ENCODE measurements around the gene PCDHGA4. TPM values are rescaled to one million over a fixed set of nuclear protein-coding genes. Genes with fewer than 3 reads are reported as not detected.

PCDHGA4 gene
- total and polyA plus RNA-seq, 2 donors (not counting 1 experiment from before 2014, with no cell fraction given) = 0.13 to 1.1 TPM

- Histone ChIP-seq H4K20me1 (ENCODE audit: control insufficient read depth, insufficient read depth, low read length, poor library complexity, severe bottlenecking) (no peaks in the 10 kb centered on the region), H3K9ac (ENCODE audit: low read length) (no peak within 1 kb of the TSS), H2AFZ (ENCODE audit: insufficient read depth, low read depth, low read length, poor library complexity, severe bottlenecking) (peak within 1 kb of the TSS; percentile 38), H3K27me3 (replicated peaks in 1 of 4; ENCODE audit: control extremely low read depth in 1 of 4, control insufficient read depth in 3 of 4, insufficient read depth in 4 of 4, low read length in 3 of 4) (peaks cover 0 to 66% (median 33%) of the 10 kb centered on the region in 4 experiments), H3K9me3 (ENCODE audit: control extremely low read depth in 1 of 3, control insufficient read depth in 2 of 3, insufficient read depth in 1 of 3, low read length in 2 of 3) (peaks cover 0 to 65% (median 49%) of the 10 kb centered on the region in 3 donors), H3K4me3 (ENCODE audit: control extremely low read depth in 1 of 5, extremely low read depth in 1 of 5, insufficient read depth in 1 of 5, low read depth in 2 of 5, low read length in 4 of 5) (peak within 1 kb of the TSS in 1 of 5 experiments; percentile 10), H3K4me2 (replicated peaks; ENCODE audit: low read depth, low read length, poor library complexity, severe bottlenecking) (peak within 1 kb of the TSS; percentile 14), H3K27ac (ENCODE audit: low read length in 2 of 2) (no peak within 1 kb of the TSS), H3K36me3 (replicated peaks in 1 of 2; ENCODE audit: control extremely low read depth in 1 of 2, control insufficient read depth in 1 of 2, extremely low read depth in 1 of 2, insufficient read depth in 2 of 2, low read length in 1 of 2) (no peaks in the 10 kb centered on the region), H3K4me1 (ENCODE audit: control insufficient read depth in 2 of 2, insufficient read depth in 2 of 2, low read length in 2 of 2) (peaks cover 0 to 5% of the 10 kb centered on the region in 2 donors), H3K79me2 (ENCODE audit: control insufficient read depth, insufficient read depth, low read length) (no peaks in the 10 kb centered on the region)
- 40% methylated on average over 25 of the region's 27 CpGs for WGBS (ENCODE audit: insufficient coverage)
- peaks cover 52% of the 10 kb centered on the region for H3K27me3 Mint-ChIP-seq
- intact Hi-C loops (cut with micrococcal nuclease) = no loop called here
- POLR2A ChIA-PET = no interaction called here
- TF ChIP-seq, protein P1, sequence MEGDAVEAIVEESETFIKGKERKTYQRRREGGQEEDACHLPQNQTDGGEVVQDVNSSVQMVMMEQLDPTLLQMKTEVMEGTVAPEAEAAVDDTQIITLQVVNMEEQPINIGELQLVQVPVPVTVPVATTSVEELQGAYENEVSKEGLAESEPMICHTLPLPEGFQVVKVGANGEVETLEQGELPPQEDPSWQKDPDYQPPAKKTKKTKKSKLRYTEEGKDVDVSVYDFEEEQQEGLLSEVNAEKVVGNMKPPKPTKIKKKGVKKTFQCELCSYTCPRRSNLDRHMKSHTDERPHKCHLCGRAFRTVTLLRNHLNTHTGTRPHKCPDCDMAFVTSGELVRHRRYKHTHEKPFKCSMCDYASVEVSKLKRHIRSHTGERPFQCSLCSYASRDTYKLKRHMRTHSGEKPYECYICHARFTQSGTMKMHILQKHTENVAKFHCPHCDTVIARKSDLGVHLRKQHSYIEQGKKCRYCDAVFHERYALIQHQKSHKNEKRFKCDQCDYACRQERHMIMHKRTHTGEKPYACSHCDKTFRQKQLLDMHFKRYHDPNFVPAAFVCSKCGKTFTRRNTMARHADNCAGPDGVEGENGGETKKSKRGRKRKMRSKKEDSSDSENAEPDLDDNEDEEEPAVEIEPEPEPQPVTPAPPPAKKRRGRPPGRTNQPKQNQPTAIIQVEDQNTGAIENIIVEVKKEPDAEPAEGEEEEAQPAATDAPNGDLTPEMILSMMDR (IDR thresholded peaks at IDR 0.05) = peak; percentile 41
- no peak for TF ChIP-seq EZH2 (IDR thresholded peaks at IDR 0.05; ENCODE audit: borderline replicate concordance, insufficient read depth, low read depth, low read length, poor library complexity, severe bottlenecking)
- ATAC-seq (ENCODE audit: low read depth) (no peak), DNase-seq (no peak)
- CTCF ChIA-PET = interaction anchor here (0.6 to 2.0 kb wide), 4 partner anchors 34 to 641 kb away, joined by 3 to 5 read pairs (median 4); partner anchors contain the start of gene PCDHGB6
- peaks cover 8% of the 10 kb centered on the region for H3K4me1 Mint-ChIP-seq
- H3K9me3 Mint-ChIP-seq (ENCODE audit: insufficient read depth) = peaks cover 12% of the 10 kb centered on the region
- H3K27ac Mint-ChIP-seq = no peak within 1 kb of the TSS
- peak within 1 kb of the TSS; percentile 65 for H3K4me3 Mint-ChIP-seq
Measured at GRCh38 chr5:141373673-141374317, 19.0 kb downstream of the PCDHGA4 start, which contains the start of gene PCDHGA6. PCDHGA6 (plus strand) TSS chr5:141373891; CDS start chr5:141374084, 193 bp downstream.

DNA sequence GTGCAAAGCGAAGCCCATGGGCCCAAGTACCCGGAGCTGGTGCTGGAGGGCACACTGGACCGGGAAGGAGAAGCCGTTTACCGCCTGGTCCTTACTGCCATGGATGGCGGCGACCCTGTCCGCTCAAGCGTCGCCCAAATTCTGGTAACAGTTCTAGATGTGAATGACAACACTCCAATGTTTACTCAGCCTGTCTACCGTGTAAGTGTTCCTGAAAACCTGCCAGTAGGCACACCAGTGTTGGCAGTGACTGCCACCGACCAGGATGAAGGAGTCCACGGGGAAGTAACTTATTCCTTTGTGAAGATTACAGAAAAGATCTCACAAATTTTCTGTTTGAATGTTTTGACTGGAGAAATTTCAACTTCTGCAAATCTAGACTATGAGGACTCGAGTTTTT, 19.8 kb downstream of the PCDHGA4 start:
- no peaks in the 10 kb centered on the region for H3K79me2 ChIP-seq (ENCODE audit: control insufficient read depth, insufficient read depth, low read length)
- H3K4me3 ChIP-seq (ENCODE audit: control extremely low read depth in 1 of 5, extremely low read depth in 1 of 5, insufficient read depth in 1 of 5, low read depth in 2 of 5, low read length in 4 of 5) = no peak overlapping the region
- H3K4me1 ChIP-seq (ENCODE audit: control insufficient read depth in 2 of 2, insufficient read depth in 2 of 2, low read length in 2 of 2) = peaks cover 0 to 5% of the 10 kb centered on the region in 2 donors
- H2AFZ ChIP-seq (ENCODE audit: insufficient read depth, low read depth, low read length, poor library complexity, severe bottlenecking) = no peak overlapping the region
- WGBS (ENCODE audit: insufficient coverage) = 69% methylated on average over 14 of the region's 14 CpGs
- no peak overlapping the region for H3K4me3 Mint-ChIP-seq
- no peaks in the 10 kb centered on the region for H4K20me1 ChIP-seq (ENCODE audit: control insufficient read depth, insufficient read depth, low read length, poor library complexity, severe bottlenecking)
- no peaks in the 10 kb centered on the region for H3K36me3 ChIP-seq (replicated peaks in 1 of 2; ENCODE audit: control extremely low read depth in 1 of 2, control insufficient read depth in 1 of 2, extremely low read depth in 1 of 2, insufficient read depth in 2 of 2, low read length in 1 of 2)
- DNase-seq = no peak
- CTCF ChIA-PET = interaction anchor here (0.6 to 2.0 kb wide), 4 partner anchors 33 to 640 kb away, joined by 3 to 5 read pairs (median 4); partner anchors contain the start of gene PCDHGB6
- POLR2A ChIA-PET = no interaction called here
- peaks cover 0 to 63% (median 33%) of the 10 kb centered on the region in 4 experiments for H3K27me3 ChIP-seq (replicated peaks in 1 of 4; ENCODE audit: control extremely low read depth in 1 of 4, control insufficient read depth in 3 of 4, insufficient read depth in 4 of 4, low read length in 3 of 4)
- H3K4me1 Mint-ChIP-seq = peaks cover 8% of the 10 kb centered on the region
- H3K9me3 Mint-ChIP-seq (ENCODE audit: insufficient read depth) = peaks cover 12% of the 10 kb centered on the region
- intact Hi-C loops (cut with micrococcal nuclease) = no loop called here
- H3K9me3 ChIP-seq (ENCODE audit: control extremely low read depth in 1 of 3, control insufficient read depth in 2 of 3, insufficient read depth in 1 of 3, low read length in 2 of 3) = peaks cover 0 to 65% (median 49%) of the 10 kb centered on the region in 3 donors
- no peak overlapping the region for H3K27ac ChIP-seq (ENCODE audit: low read length in 2 of 2)
- no peak overlapping the region for H3K27ac Mint-ChIP-seq
- ATAC-seq (ENCODE audit: low read depth) = no peak
- H3K27me3 Mint-ChIP-seq = peaks cover 47% of the 10 kb centered on the region
- no peak overlapping the region for H3K9ac ChIP-seq (ENCODE audit: low read length)
- TF ChIP-seq EZH2 (IDR thresholded peaks at IDR 0.05; ENCODE audit: borderline replicate concordance, insufficient read depth, low read depth, low read length, poor library complexity, severe bottlenecking) = no peak
- TF ChIP-seq, protein P1 (IDR thresholded peaks at IDR 0.05) = no peak
- no peak overlapping the region for H3K4me2 ChIP-seq (replicated peaks; ENCODE audit: low read depth, low read length, poor library complexity, severe bottlenecking)
